ENCODE data around the gene ATP1A1.

Gene ATP1A1

DNA sequence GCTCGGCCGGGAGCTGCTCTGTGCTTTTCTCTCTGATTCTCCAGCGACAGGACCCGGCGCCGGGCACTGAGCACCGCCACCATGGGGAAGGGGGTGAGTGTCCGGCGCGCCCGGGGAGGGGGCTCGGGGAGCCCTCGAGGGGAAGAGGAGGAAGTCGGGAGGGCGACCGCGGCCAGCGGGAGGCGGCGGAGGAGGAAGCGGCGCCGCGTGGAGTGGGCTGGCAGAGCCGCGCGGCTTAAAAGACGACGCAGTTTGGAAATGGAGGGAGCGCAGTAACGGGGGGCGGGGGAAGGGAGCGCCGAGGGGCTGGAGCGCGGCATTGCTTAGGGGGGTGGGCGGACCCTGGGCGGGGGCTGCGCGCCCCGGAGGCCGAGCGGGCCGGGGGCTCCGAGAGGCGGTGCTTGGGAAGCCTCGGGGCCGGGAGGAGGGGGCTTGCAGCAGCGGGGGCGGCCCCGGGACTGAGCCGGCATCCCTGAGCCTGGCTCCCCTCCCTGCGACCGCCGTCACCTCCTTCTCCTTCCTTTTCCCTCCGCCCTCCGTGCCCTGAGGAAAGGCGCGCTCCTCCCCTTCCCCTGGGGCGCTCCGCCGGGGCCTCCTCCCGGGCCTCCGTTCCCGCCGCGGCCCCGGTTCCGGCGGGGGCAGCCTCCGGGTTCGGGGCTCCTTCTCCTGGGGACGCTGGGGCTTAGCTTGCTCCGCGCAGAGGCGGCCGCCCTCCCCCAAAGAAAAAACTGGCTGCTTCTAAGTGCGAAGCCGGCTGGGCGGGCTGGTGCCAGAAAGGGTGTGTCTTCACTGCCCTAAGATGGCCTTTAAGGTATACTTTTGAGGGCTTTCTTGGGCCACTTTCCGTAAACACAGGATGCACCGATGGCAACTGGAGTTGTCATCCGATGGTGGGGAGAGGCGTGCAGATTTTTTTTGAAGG is 648 bp downstream of the ATP1A1 start:
- Mint-ChIP-seq H3K4me3 (peak overlapping the region; percentile 97), H3K4me1 (ENCODE audit: low read depth) (peaks cover 45% of the 10 kb centered on the region), H3K9me3 (no peaks in the 10 kb centered on the region), H3K27me3 (peaks cover 5% of the 10 kb centered on the region), H3K27ac (peak overlapping the region; percentile 93), H3K36me3 (ENCODE audit: low read depth) (peaks cover 19% of the 10 kb centered on the region)

GRCh38 chr1:116374353-116375147 is 1.5 kb downstream of the ATP1A1 start:
- peak overlapping the region; percentile 93 for H3K27ac Mint-ChIP-seq
- peaks cover 27% of the 10 kb centered on the region for H3K36me3 Mint-ChIP-seq (ENCODE audit: low read depth)
- peaks cover 5% of the 10 kb centered on the region for H3K27me3 Mint-ChIP-seq
- H3K4me1 Mint-ChIP-seq (ENCODE audit: low read depth): peaks cover 53% of the 10 kb centered on the region
- no peaks in the 10 kb centered on the region for H3K9me3 Mint-ChIP-seq
- peak overlapping the region; percentile 97 for H3K4me3 Mint-ChIP-seq

DNA sequence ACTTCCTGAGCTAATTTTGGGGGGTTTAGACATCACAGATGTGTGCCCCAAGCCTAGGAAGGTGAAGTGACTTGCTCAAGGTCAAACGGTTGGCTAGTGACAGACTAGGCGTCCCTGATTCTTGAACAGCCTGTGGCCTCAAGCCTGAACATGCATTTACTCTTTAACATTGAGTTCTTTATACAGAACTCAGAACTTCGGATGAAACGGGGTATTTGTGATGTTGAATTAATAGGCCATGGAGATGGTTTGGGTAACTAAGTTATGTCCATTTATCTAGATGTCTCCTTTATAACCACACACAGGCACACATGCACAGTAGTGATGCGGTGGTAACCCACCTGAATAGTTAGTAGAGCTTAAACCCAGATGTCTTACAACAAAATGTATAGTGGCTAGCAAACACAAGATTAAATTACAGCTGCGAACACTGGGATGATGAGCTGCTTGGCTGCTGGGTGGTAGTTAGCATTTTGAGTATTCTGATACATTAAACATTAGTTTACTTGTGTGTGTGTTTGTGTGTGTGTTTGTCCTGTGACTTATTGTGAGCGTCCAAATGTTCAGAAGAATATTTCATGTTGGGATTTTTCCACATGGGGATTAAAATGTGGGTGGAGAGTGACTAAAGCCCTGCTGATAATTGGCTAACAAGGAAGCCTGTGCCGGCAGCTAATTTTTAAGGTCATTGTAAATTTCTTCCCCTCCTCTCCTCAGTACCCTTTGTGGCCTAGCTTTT is 2.3 kb downstream of the ATP1A1 start:
- Mint-ChIP-seq H3K27me3 (peaks cover 5% of the 10 kb centered on the region), H3K4me1 (ENCODE audit: low read depth) (peaks cover 61% of the 10 kb centered on the region), H3K36me3 (ENCODE audit: low read depth) (peaks cover 27% of the 10 kb centered on the region), H3K9me3 (no peaks in the 10 kb centered on the region), H3K27ac (peak overlapping the region; percentile 93), H3K4me3 (peak overlapping the region; percentile 97)

- Mint-ChIP-seq H3K9me3 (no peaks in the 10 kb centered on the region), H3K27me3 (no peaks in the 10 kb centered on the region), H3K27ac (peak overlapping the region; percentile 93), H3K36me3 (ENCODE audit: low read depth) (peaks cover 33% of the 10 kb centered on the region), H3K4me3 (peak overlapping the region; percentile 97), H3K4me1 (ENCODE audit: low read depth) (peaks cover 69% of the 10 kb centered on the region)
Measured at GRCh38 chr1:116375887-116376728, 3.1 kb downstream of the ATP1A1 start.

GRCh38 chr1:116376729-116377086 is 3.7 kb downstream of the ATP1A1 start:
- Mint-ChIP-seq H3K4me1 (ENCODE audit: low read depth) (peaks cover 75% of the 10 kb centered on the region), H3K36me3 (ENCODE audit: low read depth) (peaks cover 38% of the 10 kb centered on the region), H3K27ac (peak overlapping the region; percentile 93), H3K27me3 (no peaks in the 10 kb centered on the region), H3K9me3 (no peaks in the 10 kb centered on the region), H3K4me3 (peak overlapping the region; percentile 97)

DNA sequence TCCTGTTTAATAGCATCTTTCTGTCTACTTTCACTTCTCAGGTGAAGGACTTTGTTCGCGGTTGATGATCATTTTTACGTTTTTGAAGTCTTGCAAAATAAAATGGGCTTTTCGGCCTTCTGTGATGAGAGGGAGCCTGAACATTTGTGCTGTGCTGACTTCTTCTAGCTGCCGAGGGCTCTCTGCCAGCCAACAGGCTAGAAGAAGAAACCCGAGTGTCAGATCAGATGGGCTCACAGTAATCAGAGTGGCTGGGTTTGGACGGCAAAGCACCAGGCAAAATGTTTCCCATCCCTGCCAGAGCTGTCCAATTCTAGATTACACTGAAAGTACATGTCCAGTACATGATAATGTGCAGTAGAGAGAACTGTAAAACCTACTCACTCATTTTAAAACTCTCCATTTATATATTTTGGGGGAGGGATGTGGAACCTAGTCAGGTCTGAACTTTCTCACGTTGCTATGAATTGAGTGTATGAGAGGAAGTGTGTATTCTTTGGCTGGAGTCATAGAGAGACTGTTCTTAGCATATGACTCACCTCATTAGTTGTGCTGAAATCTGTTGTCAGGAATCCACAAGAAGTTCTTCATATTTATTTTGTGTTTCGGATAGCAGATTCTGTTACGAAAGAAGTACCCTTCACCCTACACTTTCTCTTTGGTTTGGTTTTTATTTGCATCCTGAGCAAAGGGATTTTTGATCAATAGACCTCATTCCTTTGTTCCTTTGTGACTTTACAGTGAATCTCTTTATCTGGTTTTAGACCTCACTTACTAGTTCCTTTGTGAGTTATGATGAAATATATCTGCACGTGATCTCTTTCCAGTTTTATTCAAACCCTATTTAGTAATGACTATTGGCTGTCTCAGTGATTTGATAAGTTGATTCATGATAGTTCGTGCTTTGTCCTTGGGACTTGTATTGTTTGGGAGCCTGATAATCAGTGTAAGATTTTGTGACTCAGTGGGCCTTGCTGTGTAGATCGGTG is 4.8 kb downstream of the ATP1A1 start:
- Mint-ChIP-seq H3K27ac (peak overlapping the region; percentile 93), H3K4me3 (peak overlapping the region; percentile 97), H3K27me3 (no peaks in the 10 kb centered on the region)

GRCh38 chr1:116379057-116379630 is 6.1 kb downstream of the ATP1A1 start:
- H3K36me3 Mint-ChIP-seq (ENCODE audit: low read depth): peaks cover 54% of the 10 kb centered on the region

More for the DNA sequence above, 4.8 kb downstream of the ATP1A1 start:
- Mint-ChIP-seq H3K4me1 (ENCODE audit: low read depth) (peaks cover 86% of the 10 kb centered on the region), H3K9me3 (no peaks in the 10 kb centered on the region), H3K36me3 (ENCODE audit: low read depth) (peaks cover 46% of the 10 kb centered on the region)

DNA sequence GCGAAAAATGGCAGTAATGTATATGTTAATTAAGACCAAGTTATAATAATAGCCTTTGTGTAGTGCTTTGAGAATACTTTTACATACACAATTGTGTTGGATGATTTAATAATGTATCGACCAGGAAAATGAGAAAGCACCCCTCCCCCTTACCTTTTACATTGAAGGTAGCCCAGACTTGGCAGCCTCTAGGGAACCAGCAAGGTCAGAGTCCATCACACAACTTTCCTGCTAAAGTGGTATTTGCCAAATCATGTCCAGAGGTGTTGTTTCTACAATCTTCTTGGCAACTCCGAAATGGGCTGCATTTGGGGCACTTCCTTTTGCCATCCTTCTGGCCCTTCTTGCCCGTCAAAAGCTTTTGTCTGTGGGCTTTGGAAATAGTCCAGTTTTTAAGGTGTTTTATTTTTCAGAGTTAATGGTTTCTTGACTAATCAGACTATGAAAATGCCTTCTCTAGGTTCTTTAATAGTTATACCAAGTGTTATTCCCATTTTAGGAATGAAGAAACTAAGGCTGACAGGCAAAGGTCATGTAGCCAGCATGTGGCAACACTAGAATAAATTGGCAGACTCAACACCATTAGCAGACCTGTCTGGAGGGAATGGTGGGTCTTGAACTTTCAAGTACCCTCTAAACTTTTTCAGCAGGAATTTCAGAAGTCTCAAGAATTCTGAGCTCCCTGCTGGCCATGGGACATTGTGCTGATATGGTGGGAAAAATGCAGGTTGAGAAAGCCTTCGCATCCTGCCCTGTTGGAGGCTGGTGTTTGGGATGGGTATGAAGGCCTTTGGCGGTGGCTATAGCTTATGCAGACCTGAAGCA is 6.8 kb downstream of the ATP1A1 start:
- Mint-ChIP-seq H3K9me3 (no peaks in the 10 kb centered on the region), H3K27me3 (no peaks in the 10 kb centered on the region), H3K4me1 (ENCODE audit: low read depth) (peaks cover 96% of the 10 kb centered on the region), H3K4me3 (peak overlapping the region; percentile 97), H3K36me3 (ENCODE audit: low read depth) (peaks cover 54% of the 10 kb centered on the region), H3K27ac (peak overlapping the region; percentile 75)

More at GRCh38 chr1:116379057-116379630, 6.1 kb downstream of the ATP1A1 start:
- Mint-ChIP-seq H3K4me1 (ENCODE audit: low read depth) (peaks cover 99% of the 10 kb centered on the region), H3K27ac (peak overlapping the region; percentile 93), H3K9me3 (no peaks in the 10 kb centered on the region), H3K27me3 (no peaks in the 10 kb centered on the region), H3K4me3 (peak overlapping the region; percentile 97)

DNA sequence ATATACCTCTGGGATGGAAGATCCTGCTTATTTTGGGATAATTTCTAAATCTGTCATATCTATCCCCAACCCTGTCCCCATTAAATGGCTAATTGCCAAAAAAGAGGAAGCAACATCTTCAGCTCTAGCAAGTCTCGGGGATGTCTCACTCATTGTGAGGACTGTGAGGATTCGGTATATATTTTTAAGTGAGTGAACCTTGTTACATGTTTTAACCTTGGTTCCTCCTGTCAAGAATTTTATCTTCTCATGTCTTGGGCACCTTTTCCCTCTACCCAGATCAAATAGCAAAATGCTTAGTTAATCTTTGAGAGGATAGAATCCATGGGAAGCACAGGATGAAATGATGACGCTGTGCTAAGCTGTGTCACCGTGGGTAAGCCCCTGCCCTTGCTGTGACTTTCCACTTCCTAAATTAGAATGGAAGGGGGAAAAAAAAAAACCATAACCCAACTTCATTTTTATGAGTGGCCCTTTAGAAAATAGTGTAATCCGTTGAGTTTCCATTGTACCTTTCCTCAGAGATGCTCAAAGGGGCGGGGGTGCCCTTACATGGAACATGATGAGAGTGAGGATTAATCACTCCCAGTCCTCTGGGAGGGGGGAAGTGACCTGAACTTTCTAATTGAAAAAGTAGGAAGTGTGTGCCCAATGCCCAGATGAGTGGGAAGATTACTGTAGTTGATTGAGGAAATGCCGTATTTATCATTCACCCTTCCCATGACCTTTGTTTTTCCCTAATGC is 7.6 kb downstream of the ATP1A1 start:
- Mint-ChIP-seq H3K27me3 (no peaks in the 10 kb centered on the region), H3K9me3 (no peaks in the 10 kb centered on the region), H3K27ac (peak overlapping the region; percentile 75), H3K4me1 (ENCODE audit: low read depth) (peaks cover 88% of the 10 kb centered on the region), H3K36me3 (ENCODE audit: low read depth) (peaks cover 55% of the 10 kb centered on the region), H3K4me3 (peak overlapping the region; percentile 11)

- H3K4me3 Mint-ChIP-seq: peak overlapping the region; percentile 21
- peak overlapping the region; percentile 57 for H3K27ac Mint-ChIP-seq
- no peaks in the 10 kb centered on the region for H3K9me3 Mint-ChIP-seq
- H3K36me3 Mint-ChIP-seq (ENCODE audit: low read depth): peaks cover 63% of the 10 kb centered on the region
- H3K27me3 Mint-ChIP-seq: no peaks in the 10 kb centered on the region
- H3K4me1 Mint-ChIP-seq (ENCODE audit: low read depth): peaks cover 77% of the 10 kb centered on the region
Measured at GRCh38 chr1:116382321-116382720, 9.3 kb downstream of the ATP1A1 start.

- H3K4me3 Mint-ChIP-seq: no peak overlapping the region
- no peaks in the 10 kb centered on the region for H3K9me3 Mint-ChIP-seq
- peaks cover 70% of the 10 kb centered on the region for H3K36me3 Mint-ChIP-seq (ENCODE audit: low read depth)
- peaks cover 77% of the 10 kb centered on the region for H3K4me1 Mint-ChIP-seq (ENCODE audit: low read depth)
- H3K27ac Mint-ChIP-seq: peak overlapping the region; percentile 57
- H3K27me3 Mint-ChIP-seq: no peaks in the 10 kb centered on the region
Measured at GRCh38 chr1:116382857-116383483, 9.9 kb downstream of the ATP1A1 start.
